GM21619 (cell line): ENCODE measurements around the gene HHLA2.

Experiments used
- ATAC-seq: cut with Tn5 transposase; IDR thresholded peaks from one replicate; pipeline ENCODE4 v1.9.1; 2021; ENCODE audit not compliant: unreplicated experiment

Gene HHLA2

GRCh38 chr3:108391917-108392593 lies 95.7 kb downstream of the HHLA2 start:
- no peak for ATAC-seq

- no peak for ATAC-seq
These were observed 97.0 kb downstream of the HHLA2 start for GRCh38 chr3:108393128-108393900.

GRCh38 chr3:108394016-108394415 lies 97.7 kb downstream of the HHLA2 start:
- no peak for ATAC-seq

- ATAC-seq = no peak
These were observed 98.2 kb downstream of the HHLA2 start for GRCh38 chr3:108394563-108394962.

GRCh38 chr3:108396336-108396735 lies 100.0 kb downstream of the HHLA2 start:
- ATAC-seq = no peak

GRCh38 chr3:108398510-108398909 lies 102.2 kb downstream of the HHLA2 start:
- no peak for ATAC-seq

GRCh38 chr3:108401836-108402235 lies 105.5 kb downstream of the HHLA2 start:
- no peak for ATAC-seq

- ATAC-seq = no peak
These were observed 106.8 kb downstream of the HHLA2 start for GRCh38 chr3:108403198-108403597.

GRCh38 chr3:108403686-108404345 lies 107.5 kb downstream of the HHLA2 start:
- no peak for ATAC-seq

- ATAC-seq = no peak
These were observed 108.0 kb downstream of the HHLA2 start for GRCh38 chr3:108404368-108404767.

GRCh38 chr3:108406063-108406660 lies 109.8 kb downstream of the HHLA2 start:
- peak; percentile 17 for ATAC-seq

GRCh38 chr3:108406661-108407206 lies 110.4 kb downstream of the HHLA2 start:
- peak; percentile 99 for ATAC-seq

- ATAC-seq = no peak
These were observed 111.5 kb downstream of the HHLA2 start for GRCh38 chr3:108407886-108408285.

GRCh38 chr3:108408883-108409799 lies 112.8 kb downstream of the HHLA2 start:
- ATAC-seq = no peak

- ATAC-seq = no peak
These were observed 113.4 kb downstream of the HHLA2 start for GRCh38 chr3:108409800-108410178.

- no peak for ATAC-seq
These were observed 114.2 kb downstream of the HHLA2 start for GRCh38 chr3:108410531-108410984.

GRCh38 chr3:108412121-108412750 lies 115.9 kb downstream of the HHLA2 start:
- ATAC-seq = no peak

GRCh38 chr3:108414007-108414406 lies 117.7 kb downstream of the HHLA2 start:
- no peak for ATAC-seq

- no peak for ATAC-seq
These were observed 119.3 kb downstream of the HHLA2 start for GRCh38 chr3:108415661-108416060.
